GM11168 (cell line): Measurements from ENCODE around the gene DIAPH2.

Experiments
- in situ Hi-C: fragments of 300-500 bp; cut with MboI; formaldehyde crosslinking; loops from one replicate; pipeline ENCODE4 v1.12.0; 2022; ENCODE audit warnings: low sequenced_read_pairs; ENCODE audit not compliant: unreplicated experiment

Gene DIAPH2

DNA sequence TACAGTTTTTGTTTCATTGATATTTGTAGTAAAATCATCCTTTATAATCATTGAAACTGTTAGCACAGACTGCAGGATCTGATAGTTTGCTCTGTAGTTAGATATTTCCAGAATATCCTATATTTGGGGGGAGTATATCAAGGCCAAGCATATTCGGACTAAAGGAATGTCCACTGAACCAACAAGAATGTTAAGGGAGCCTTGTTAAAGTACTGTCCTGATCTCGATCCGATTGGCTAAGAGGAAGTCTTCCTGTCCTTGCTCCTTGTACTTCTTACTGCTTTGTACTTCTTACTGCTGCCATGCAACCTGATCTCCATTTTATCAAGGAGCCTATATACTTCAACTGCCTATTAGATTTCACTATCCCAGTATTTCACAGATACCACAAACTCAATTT lies 648.3 kb downstream of the DIAPH2 start:
- in situ Hi-C loops, result no loop called here

DNA sequence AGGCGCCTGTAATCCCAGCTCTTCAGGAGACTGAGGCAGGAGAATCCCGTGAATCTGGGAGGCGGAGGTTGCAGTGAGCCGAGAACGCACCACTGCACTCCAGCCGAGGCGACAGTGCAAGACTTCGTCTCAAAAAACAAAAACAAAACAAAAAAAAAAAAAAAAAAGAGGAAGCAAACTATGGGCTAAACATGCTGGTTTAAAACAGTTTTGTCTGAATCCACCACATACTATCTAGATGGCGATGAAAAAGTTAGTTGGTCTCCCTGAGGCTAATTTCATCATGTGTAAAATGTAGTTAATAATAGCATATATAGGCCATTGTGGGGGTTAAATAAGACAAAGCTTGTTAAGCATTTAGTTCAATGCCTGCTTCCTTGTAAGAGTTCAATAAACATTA lies 650.2 kb downstream of the DIAPH2 start:
- in situ Hi-C loops, result no loop called here

DNA sequence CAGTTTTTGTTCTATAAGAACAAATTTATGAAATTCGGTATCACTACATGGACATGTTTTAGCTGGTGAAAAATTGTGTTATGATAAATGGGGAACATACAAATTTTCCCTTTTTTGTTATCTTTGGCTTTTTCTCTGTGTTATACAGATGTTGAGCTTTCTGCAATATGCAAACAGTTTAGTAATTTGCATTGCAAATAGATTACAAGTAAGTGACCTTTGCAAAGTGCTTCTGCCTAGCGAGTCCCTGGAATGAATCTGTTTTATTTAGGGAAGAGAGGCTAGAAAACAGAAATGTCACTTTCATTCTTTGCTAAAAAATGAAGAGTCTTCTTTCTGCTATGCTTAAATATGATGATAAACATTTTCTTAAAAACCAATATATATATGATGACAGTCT lies 660.1 kb downstream of the DIAPH2 start:
- in situ Hi-C loops, result no loop called here

GRCh38 chrX:97358941-97359340 lies 674.3 kb downstream of the DIAPH2 start:
- in situ Hi-C loops, result no loop called here

DNA sequence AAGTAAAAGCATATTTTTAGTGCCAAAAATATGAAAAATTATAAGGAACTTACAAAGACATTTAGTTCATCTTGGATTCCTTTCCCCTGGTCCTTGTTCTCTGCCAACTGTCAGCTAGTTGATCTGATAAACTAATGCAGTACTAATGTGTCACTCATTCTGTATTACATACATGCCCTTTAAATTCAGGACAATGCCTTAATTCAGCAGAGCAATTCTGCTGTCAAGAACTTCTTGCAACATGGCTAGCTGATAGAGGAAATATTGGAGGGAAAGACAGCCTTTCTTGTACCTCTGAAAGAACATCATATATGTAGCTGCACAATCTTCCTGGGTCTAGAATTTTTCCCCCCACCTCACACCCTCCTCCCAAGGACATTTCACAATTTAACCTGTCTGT lies 679.2 kb downstream of the DIAPH2 start:
- in situ Hi-C loops, result no loop called here

GRCh38 chrX:97366237-97366636 lies 681.6 kb downstream of the DIAPH2 start:
- in situ Hi-C loops, result no loop called here

GRCh38 chrX:97367125-97367524 lies 682.5 kb downstream of the DIAPH2 start:
- in situ Hi-C loops, result no loop called here

DNA sequence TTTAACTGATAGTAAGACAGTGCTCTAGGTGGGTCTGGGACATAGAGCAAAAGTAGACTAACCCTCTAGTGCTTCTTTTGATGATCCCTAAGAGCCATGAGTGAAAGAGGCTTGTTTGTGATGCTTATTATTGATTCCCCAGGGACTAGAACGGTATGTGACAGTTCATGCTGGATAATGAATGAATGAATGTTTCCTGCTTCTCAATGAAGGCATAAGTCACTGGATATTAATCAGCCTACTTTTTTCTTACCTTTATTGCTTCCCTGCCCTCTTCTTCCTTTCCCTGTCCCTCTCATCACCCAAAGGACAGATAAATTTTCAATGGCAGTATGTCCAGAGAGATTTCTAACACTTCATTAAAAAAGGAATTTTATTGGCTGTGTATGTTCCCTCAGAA lies 685.3 kb downstream of the DIAPH2 start:
- in situ Hi-C loops, result no loop called here

- in situ Hi-C loops, result no loop called here
These were observed 687.5 kb downstream of the DIAPH2 start for GRCh38 chrX:97372001-97372766.

- in situ Hi-C loops, result no loop called here
These were observed 689.6 kb downstream of the DIAPH2 start for GRCh38 chrX:97374266-97374665.

DNA sequence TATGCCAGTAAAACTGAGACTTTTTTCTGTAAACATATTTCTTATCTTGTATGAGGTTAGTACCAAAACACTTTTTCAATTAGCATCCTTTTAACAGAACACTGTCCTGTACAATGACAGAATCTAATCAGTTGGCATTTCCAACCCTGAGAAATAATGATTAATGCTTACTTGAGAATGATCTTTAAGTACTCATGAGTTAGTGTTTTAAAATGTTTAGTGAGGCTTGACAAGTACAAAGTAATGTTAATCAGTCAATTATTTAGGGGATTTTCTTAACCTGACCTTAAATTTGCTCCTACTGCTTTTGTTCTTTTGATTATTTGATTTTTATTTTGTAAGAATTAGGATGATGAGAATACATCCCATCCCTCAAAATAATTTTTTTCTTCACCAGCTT lies 695.6 kb downstream of the DIAPH2 start:
- in situ Hi-C loops, result no loop called here

- in situ Hi-C loops, result no loop called here
These were observed 700.0 kb downstream of the DIAPH2 start for GRCh38 chrX:97384685-97385084.

DNA sequence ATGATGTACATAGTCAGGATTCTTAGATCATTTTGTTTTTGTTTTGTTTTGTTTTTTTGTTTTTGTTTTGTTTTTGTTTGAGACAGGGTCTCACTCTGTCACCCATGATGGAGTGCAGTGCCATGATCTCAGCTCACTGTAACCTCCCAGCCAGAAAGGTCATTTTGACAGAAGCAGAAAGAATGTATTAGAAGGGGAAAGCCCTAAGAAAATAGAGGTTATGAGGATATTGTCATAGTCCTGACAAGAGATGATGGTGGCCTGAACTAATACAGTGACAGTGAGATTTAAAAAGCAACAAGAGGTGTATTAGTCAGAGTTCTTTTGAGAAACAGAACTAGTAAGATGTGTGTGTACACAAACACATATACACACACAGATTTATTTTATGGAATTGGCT lies 702.4 kb downstream of the DIAPH2 start:
- in situ Hi-C loops, result no loop called here

GRCh38 chrX:97389761-97390192 lies 705.1 kb downstream of the DIAPH2 start:
- in situ Hi-C loops, result no loop called here

GRCh38 chrX:97397371-97397770 lies 712.7 kb downstream of the DIAPH2 start:
- in situ Hi-C loops, result no loop called here

- in situ Hi-C loops, result no loop called here
These were observed 713.4 kb downstream of the DIAPH2 start for GRCh38 chrX:97398030-97398551.

DNA sequence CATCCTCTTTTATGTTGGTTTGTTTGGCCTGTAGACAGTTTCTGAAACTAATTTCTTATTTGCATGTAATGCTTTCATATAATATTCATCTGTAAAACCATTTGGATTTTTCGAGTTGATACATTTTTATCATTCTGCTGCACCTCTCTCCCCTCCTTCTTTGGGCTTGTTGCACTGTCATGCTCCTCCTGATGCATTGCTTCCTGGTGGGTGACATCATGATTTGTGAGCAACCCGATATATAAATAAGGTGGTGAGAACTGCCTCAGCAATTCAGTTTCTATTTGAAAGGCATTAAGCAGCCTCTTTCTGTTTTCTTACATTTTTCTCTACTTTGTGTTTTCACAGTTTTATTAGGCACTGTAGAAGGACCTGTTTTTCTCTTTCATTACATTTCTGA lies 714.8 kb downstream of the DIAPH2 start:
- in situ Hi-C loops, result no loop called here

GRCh38 chrX:97400492-97400891 lies 715.9 kb downstream of the DIAPH2 start:
- in situ Hi-C loops, result no loop called here

- in situ Hi-C loops, result no loop called here
These were observed 716.5 kb downstream of the DIAPH2 start for GRCh38 chrX:97401154-97401553.

GRCh38 chrX:97401586-97402136 lies 717.0 kb downstream of the DIAPH2 start:
- in situ Hi-C loops, result no loop called here

DNA sequence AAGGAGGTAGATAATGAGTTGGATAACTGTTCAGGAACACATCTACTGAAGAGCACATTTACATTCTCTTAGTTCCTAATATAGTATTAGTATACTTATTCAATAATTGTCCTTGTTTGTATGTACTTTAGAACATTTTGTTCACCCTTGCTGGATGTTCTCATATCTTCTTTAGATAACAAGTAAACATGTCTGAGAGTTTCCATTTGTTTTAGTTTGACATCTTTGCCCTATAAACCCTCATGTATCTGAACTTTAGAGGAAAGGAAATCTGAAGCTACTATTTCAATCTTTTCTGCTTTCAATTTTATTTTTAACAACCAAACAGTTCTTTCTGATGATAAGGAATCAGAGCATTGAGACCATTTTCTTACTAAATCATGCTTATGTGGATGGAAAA lies 717.7 kb downstream of the DIAPH2 start:
- in situ Hi-C loops, result no loop called here

DNA sequence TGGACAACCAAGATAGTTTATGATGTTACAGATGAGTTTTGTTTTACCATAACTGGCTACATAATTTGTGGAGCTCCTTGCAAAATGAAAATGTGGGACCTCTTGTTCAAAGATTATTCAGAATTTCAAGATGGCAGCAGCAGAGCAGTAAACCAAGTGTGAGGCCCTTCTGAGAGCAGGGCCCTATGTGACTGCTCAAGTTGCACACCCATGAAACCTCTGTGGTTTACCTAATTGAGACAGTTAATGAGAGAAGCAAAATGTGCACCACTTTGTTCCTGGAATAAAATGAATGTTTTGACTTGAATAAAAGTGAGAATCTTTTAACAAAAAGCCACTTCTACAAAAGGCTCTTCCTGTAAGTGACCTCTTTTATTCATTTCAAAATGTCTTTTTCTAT lies 718.3 kb downstream of the DIAPH2 start:
- in situ Hi-C loops, result no loop called here
